ENCODE data around the gene MIDN.

- TF ChIP-seq POLR2A (IDR thresholded peaks at IDR 0.05) (no peak), CTCF (IDR thresholded peaks at IDR 0.05) (no peak), POLR2AphosphoS5 (IDR thresholded peaks at IDR 0.05) (no peak)
These were observed 45.6 kb downstream of the MIDN start for GRCh38 chr19:1293782-1294604.
